GM19240 (cell line): ENCODE measurements around the gene WWTR1.

Source experiments
- DNase-seq: peaks from one replicate; pipeline ENCODE4 v3.0.0; 2011; ENCODE audit warnings: low spot score; ENCODE audit not compliant: insufficient read length

WWTR1 gene

DNA sequence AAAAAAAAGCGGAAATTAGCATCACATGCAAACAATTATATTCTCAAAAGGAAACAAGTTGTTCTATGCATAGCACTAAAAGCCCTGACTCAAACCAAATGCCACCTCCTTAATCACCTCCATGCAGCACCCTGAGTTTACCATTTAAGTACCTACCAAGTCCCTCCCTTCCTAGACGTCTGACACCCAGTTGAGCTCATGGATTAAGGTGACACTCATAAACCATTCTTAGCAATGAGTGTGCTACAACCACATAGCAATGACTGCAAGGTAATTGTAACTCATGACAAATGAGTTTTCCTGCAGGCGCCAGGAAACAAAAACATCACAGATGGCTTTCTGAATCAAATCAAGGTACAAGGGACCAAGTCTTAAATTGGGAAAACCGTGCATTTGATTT, 32.0 kb downstream of the WWTR1 start:
- DNase-seq = no peak

DNA sequence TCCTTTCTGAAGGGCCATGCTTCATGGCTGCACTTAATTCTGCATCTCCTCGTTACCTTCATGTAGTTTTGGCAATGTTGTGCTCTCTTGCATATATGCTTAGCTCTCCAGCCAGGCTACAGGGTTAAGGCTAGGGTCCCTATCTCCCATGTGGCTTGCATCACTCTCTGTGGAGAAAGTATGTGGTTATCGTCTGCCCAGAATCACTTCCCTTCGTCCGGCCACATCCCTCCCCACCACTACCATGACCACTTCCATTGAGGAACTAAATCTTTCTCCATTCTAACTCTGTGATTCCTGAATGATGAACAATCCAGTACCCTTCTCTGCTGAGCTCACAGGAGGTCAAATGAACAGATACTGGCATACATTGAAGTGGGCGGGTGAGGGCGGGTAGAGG, 34.0 kb downstream of the WWTR1 start:
- DNase-seq = no peak

DNA sequence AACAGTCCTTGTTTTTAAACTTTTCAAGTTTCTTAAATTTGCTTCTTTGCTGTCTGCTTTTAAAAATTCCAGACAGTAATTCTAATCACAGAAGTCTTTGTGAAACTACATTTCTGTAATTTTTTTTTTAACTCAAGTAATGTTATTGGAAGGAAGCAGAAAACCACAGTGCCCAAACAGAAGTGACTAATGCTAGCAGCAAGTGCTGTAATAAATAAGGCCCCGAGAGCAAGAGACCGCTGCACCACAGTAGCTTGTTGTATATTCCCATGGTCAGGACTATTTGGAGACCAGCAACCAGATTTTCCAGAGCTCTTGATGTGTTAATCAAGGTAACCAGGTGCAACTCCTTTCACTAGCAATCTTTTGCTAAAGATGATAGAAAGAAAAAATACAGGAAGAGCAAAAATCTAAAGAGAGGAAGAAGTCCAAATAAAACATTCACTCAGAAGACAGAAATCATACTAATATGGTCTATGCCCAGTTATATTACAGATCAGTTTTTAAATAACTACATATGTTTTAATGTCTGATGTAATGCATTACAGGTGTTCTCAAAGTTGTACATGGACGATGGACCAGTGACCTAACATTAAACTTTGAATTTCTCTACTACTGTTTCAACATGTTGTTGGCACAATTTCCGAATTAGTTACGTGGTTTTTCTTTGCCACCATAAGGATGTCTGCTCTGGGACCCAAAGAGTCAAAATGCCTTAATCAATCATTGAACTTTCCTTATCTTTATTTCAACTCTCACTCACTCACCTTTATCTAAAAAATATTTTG, 36.4 kb downstream of the WWTR1 start:
- no peak for DNase-seq

DNA sequence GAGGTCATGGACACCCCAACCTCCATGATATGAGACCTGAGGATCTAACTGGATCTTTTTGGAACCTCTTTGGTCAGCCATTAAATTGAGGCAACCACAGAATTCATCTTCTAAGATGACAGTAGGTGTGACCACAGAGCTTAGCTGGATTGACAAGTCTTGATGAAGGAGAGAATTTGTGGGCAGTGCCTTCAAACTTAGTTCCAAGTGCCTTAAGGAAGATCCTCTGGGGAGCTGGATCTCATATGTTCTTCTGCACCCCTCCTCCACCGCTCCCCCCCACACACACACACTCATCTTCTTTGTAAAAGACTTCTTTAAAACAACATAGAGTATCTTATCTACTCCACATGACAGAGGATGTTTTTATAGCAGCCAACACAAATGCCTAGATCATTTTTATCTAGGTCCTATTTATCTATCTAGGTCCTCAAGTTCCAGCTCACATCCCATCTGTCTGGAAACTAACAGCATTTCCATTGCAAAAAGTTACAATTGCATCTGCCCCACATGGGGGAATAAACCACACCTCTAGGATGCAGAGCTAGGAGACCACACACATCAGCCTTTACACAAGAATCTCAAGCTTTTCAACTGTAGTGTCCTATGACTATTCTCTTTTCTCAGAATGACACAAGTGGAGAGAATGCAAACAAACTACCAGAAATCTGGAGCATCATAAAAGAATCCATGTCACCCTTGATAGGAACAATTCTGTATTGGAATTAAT, 37.4 kb downstream of the WWTR1 start:
- no peak for DNase-seq

DNA sequence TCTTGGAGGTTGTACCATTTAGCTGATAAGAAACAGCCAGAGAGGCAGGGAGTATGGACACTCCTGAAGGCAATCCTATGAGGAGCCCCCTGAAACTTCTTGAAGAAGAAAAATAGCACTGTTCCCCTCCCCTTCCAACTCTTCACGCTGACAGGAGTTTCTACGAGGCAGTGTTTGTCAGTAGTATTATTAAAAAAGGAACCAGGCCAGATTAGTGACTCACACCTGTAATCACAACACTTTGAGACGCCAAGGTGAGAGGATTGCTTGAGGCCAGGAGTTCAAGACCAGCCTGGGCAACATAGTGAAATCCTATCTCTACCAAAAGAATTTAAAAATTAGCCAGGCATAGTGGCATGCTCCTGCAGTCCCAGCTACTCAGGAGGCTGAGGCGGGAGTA, 38.7 kb downstream of the WWTR1 start:
- no peak for DNase-seq

DNA sequence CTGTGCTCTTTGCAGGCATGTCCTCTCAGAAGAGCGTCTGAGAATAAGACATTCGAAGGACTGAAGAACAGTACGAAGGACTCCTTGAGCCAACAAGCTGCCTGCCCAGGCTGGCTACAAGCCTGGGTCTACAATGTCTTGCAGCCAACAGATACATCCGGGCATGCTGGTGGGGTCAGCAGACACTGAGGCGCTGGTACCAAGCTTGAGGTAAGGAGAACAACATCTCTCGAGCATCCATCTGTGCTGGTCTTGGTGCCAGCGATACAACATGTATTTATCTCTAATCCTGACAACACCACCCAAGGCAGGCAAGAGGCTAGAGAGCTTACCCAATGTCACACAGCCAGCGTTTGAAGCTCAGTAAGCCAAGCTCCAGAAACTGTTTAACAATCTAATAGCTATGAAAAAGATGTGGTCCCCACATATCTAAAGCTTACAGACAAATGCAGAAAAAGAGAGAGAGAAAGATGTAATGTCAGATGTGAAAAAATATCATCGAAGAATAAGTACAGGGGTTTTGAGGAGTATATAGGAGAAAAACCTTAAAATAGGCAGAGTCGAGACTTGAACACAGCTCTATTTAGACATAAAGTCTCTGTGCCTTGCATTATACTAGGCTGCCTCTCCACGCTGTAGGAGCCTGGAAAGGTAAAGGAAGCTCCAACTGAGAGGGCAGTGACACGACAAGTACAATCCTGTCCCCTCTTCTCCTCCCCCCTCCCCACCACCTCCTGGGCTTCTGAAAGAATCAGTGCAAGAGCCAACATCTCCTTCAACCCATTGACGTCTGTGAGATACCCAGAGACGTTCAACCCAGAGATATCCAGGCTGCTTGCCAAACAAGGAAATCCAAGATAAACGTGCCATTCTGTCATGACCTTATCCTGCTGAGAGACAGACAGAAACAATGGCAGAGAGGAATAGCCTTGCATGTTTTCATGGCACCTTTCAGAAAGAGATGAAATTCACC, 39.4 kb downstream of the WWTR1 start:
- no peak for DNase-seq

DNA sequence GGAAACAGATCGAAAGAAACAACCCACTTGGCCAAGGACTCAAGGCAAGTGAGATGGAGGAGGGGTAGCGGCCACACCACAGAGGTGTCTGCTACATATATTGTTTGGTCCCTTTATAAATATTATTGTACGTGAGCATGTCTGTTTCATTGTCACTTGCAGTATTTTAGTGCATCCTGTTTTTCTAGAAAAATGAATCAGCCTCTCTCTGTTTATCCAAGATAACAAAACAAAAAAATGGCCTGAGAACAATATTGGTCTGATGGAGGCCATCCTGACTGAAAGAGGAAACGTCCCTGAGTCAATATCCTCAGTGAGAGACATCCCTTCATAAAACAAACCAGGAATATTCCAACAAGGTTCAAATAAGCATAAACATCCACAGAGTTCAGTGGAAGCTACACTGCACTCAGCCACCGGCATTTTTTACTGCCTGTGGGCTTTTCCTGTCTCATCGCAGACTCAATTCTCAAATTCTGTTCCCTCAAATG, 42.0 kb downstream of the WWTR1 start:
- no peak for DNase-seq

DNA sequence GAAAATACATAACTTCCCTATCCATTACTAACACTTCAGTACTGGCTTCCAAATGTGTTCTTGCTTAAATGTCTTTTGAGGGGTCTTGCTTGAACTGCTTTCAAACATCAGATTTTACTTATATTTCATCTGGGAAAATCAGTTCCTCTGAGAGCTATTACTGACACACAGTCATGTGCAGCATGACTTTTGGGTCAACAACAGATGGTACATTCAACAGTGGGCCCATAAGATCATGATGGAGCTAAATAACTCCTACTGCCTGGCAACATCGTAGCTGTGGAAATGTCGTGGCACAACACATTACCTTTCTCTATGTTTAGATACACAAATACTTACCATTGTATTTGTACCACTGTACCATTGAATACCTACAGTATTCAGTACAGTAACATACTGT, 43.8 kb downstream of the WWTR1 start:
- no peak for DNase-seq

DNA sequence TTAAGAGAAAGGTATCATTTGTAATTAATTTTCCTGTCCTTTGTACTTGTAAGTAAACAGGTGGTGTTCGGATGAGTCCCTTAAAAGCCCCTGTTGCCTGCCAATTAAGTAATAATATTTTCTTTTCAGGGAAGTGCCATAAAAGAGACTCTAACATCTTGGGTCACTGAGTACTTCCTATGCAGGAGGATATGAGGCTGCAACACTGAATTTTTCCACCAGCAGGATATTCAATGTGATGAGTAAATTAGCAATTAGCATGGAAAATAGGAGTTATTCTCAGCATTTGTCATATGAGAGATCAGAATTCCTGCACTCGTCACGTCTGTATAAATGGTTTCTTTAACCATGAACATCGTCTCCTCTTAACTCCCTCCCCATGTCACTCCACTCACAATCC, 45.4 kb downstream of the WWTR1 start:
- DNase-seq = no peak

DNA sequence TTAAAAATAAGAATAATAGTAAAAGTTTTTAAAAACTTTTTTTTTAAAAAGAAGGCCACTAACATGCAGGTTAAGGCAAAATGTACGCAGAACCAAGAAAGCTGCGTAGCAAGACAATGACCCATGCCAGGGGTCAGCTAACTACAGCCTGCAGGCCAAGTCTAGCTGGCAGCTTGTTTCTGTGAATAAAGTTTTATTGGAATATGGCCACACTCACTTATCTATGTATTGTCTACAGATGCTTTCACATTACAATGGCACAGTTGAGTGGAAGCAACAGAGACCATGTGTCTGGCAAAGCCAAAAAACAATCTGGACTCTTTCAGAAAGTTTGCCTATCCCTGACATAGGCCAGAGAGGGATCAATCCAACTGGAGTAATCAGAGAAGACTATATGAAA, 46.7 kb downstream of the WWTR1 start:
- DNase-seq = no peak

DNA sequence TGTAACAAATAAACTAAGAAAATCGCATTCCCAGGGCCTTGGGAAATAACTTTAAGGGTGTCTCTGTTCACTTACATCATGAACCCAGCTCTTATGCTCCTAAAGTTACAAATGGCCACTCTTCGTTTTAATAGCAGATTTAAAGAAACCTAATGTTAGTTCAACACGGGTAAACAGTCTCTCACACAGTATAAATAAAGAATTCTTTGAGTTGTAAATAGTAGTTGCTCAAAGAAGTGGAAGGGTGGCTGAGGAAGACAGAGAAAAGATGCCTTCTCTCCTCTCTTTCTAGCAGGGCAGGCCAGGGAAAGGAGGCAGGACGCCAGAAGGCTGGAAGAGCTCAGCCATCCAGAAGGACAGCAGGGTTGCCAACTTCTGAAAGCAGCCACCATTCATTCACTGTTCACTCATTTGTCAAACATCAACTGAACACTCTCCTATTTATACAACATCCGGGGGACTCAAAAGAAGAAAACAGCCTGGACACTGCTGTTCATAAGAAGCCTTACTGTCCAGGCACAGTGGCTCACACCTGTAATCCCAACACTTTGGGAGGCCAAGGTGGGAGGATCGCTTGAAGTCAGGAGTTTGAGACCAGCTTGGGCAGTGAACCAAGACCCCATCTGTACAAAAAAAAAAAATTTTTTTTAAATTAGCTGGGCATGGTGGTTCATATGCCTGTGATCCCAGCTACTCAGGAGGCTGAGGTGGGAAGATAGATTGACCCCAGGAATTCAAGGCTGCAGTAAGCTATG, 47.3 kb downstream of the WWTR1 start:
- DNase-seq = no peak

DNA sequence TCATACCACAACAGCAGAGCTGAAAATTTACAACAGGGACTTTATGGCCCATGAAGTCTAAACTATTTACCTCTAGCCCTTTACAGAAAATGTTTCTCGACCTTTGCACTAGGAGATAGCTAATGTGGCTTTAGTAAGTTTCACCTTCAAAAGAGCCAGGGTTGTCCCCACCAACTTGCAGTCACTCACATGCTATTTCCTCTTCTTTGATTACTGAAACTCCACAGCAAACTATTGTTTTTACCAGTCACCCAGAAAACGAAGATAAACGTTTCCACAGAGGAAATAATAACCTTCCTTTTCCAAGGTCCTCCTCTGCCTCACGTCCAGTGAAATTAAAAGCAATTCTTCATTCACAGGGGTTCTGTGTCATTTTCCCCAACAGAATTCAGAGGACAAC, 48.2 kb downstream of the WWTR1 start:
- DNase-seq = no peak

DNA sequence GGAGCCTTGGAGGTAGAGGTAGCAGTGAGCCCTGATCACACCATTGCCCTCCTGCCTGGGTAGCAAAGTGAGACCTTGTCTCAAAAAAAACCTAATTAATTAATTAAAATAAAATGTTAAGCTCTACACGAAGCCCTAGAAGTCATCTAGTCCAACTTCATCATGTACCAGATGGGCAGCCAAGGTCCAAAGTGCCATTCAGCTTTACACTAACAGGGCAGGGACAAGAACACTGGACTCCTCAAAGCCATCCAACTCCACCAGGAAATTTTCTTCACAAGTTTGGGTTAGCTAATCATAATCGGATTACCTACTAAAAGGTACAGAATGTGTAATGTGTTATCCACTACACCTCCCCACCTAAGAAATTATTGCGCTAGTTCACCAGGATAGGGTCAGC, 48.8 kb downstream of the WWTR1 start:
- no peak for DNase-seq

DNA sequence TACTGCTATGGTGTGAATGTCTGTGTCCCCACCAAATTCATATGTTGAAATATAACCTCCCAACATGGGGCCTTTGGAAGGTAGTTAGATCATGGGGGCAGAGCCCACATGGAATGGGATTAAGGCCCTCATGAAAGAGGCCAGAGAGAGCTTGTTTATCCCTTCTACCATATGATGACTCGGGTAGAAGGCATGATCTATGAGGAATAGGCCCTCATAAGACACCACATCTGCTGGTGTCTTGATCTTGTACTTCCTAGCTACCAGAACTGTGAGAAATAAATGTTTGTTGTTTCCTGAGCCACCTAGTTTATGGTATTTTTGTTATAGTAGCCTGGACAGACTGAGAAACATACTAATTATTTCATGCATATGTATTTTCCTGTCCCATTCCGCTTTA, 51.9 kb downstream of the WWTR1 start:
- no peak for DNase-seq

DNA sequence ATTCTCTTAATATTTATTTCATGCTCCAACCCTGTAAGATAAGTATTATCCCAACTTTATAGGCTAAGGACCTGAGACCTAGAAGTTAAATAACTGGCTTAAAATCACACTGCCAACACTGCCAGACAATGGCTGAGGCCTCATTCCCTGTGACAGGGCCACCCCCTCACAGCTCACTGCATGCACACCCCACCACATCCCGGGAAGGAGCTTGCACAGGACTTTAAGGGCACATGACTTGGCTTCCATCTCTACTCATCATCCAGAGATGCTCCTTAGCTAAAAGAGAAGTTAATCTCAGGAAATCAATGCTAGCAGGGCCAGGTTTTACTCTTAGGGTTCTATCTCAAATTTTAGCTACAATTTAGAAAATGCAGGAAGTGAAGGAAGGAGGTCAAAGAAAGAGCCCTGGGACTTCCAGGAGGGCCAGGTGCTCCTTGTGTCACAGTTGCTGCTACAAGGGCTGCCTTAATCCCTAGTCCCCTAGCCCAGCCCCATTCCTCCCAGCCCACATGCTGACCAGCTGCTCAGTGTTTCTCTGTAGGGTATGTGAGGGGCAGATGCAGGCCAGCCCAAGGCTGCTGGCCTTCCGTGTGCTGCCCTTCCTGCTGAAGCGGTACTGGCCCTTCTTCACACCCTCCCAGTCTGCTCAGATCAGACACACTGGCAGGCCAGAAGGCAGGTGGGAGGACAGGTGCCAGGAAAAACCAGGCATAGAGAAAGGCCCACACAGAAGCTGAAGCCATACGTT, 53.5 kb downstream of the WWTR1 start:
- DNase-seq = no peak

DNA sequence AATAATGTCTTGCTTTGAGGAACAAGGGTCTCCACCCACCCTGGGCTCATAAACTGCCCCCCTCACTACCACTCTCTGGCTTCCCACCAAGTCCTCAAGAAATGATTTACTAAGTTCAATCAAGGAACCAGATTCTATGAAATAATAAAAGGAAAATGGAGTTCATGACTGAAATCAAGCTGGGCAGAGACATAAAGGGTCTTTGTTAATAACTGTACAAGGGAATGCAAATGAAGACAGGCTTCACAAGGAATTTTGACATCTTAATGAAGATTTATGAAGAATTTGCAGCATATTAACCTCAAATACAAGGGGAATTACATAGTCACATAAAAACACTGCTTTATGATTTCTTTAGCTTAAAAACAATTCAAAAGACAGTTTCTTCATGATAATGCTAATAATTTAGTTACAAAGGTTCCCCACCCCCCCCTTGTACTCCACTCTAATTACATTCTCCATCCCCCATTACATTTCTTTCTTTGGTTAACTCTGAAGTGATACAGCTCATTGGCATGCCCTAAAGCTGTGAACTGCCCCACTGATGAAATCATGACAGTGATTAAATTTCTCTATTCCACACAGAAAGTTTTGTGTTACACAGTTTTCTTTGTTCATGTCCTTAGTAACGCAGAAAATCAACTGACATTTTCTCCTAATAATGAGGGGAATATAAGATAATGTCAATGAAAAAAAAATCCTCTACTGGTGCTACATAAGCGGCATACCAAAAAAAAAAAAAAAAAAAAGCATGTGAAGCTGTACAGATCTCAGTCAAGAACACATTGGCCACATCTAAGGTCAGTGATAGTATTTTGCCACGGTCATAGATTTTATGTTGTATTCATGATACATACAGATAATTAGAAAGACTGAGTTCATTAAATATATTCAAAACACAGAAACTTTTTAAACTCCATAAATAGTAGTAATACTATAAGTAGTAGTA, 54.4 kb downstream of the WWTR1 start:
- no peak for DNase-seq

DNA sequence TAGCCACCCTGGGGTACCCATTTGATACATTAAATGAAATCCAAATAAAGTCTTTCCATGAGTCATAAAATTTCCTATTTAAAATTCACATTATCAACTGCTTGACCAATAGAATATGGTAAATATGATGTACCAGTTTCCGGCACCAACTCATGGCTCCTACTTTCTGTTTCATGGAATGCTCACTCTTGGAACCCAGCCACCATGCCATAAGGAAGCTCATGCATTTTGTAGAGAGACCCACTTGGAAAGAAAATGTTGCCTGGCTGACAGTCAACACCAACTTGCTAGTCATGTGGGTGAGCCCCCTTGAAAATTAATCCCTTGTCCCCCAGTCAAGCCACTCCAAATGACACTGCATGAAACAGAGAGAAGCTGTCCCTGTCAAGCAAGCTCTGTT, 57.2 kb downstream of the WWTR1 start:
- DNase-seq = no peak

DNA sequence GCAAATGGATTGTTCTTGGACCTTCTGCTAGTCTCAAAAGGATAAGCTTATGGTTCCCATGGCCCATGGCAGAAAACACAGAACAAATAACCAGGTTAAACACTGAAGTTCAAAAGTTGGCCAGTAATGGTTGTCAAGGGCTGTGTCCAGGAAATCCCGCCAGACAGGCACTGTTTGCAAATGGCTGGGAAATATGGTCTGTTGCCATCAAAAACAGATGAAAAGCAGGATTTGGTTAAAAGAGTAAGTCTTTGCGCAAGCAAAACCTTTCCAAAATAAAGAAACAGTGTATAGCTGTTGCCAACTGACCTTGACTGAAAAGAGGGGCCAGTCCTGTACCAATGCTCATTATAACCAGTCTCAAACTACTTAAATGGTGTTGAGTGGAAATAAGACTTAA, 58.6 kb downstream of the WWTR1 start:
- DNase-seq = no peak

DNA sequence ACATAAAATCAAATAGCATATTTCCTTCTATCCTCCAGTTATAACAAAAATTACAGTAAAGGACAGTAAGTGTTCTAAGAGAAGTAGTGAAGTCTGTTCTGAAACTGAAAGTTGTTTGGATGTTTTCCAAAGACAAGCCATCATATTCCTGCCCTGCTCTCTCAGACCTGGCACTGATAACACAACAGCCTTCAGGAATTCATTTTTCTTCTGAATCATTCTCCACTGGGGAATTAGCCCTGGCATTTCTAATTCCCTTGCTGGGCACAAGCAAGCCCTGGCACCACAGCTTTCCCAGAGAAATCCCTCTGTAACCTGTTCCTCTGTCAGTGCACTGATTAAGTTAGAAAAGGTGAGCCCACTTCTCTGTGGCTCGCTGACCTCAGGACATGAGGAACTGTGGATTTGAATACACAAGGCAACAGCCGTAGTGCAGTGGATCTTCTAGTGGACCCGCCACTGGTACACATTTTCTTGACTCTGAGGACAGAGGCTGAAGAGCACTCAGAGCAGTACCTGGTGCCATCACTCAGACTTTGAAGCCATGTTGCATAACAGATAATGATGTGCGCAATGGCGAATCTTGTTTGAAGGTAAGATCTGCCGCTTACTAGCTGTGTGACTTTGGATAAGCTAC, 61.6 kb downstream of the WWTR1 start:
- DNase-seq = no peak
